Embryonic facial prominence (tissue), 1 donor: ENCODE measurements around the gene MCM5.
A peak's percentile ranks its signal among the peaks of the same experiment; 100 is the strongest.

Experiments used
- DNase-seq: peaks from one replicate; pipeline ENCODE4 v3.0.0-alpha.2; 2016; ENCODE audit errors: extremely low spot score

The MCM5 gene

GRCh38 chr22:35403356-35403755 lies 3.4 kb downstream of the MCM5 start:
- no peak for DNase-seq

DNA sequence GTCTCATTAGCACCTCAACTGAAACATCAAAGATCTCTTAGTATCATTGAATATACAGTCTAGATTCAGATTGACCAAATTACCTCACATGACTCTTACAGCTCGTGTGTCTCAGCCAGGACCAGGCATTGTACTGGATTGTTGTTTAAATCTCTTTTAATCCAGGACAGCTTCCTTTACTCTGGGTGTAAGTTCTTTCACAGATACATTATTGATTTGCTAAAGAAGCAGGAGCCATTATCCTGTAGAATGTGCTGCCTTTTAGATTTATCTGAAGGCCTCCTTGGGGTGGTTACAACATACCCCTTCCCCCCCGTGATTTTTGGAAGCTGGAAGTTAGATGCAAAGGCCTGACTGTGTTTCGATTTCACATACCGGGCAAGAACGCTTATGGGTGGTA lies 4.2 kb downstream of the MCM5 start:
- no peak for DNase-seq

GRCh38 chr22:35406443-35406842 lies 6.5 kb downstream of the MCM5 start:
- DNase-seq, result no peak

- no peak for DNase-seq
Measured at GRCh38 chr22:35407362-35407761, 7.4 kb downstream of the MCM5 start.

DNA sequence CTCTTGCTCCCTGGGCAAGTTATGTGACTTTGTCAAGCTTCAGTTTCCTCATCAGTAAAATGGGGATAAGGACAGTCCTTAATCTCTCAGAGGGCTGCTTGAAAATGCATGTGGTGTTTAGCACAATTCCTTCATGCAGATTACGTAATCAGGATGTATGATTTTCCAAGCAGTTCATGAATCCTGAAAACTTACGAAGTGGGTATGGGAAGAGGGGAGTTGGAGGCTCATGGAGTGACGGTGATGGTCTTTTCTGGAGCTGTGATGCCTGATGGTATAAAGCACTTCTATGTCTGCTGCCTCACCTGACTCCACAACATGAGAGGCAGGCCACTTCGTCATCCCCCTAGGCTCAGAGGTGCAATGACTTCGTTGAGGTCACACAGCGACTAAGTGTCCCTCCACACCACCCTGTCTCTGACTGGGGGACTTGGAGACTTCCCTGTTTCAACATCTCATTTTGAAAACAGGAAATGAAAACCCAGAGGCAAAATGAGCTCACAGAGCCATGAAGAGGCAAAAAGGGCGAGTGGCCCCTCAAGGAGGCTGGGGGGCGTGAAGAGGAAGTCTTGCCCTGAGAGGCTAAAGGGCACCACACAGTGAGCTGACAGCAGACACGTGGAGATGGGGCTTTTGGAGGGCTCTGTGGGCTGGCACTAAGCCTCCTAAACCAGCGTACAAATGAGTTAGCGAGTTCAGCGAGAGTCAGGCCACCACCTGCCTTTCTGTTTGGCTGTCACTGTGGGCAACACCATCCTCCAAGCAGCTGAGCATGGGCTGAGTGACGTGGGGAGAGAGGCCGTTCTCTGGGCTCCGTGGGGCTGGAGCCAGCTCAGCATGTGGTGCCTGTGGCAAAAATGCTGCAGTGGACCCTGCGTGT lies 10.1 kb downstream of the MCM5 start:
- no peak for DNase-seq

GRCh38 chr22:35410663-35411034 lies 10.7 kb downstream of the MCM5 start:
- no peak for DNase-seq

GRCh38 chr22:35411102-35411501 lies 11.2 kb downstream of the MCM5 start:
- no peak for DNase-seq

DNA sequence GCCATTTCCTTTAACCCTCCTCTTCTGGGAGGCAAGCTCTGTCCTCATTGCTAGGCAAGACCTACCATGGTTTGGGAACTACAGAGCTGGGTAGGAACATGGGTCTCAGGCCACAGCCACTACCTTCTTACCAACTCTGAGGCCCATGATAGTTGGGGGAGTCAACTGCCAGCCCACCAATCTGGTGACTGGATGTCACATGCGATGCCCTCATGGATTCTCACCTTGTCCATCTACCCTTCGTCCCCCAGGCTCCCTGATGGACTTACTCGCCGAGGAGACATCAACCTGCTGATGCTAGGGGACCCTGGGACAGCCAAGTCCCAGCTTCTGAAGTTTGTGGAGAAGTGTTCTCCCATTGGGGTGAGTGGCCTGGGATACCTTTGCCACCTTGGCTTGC lies 13.7 kb downstream of the MCM5 start:
- DNase-seq, result no peak

DNA sequence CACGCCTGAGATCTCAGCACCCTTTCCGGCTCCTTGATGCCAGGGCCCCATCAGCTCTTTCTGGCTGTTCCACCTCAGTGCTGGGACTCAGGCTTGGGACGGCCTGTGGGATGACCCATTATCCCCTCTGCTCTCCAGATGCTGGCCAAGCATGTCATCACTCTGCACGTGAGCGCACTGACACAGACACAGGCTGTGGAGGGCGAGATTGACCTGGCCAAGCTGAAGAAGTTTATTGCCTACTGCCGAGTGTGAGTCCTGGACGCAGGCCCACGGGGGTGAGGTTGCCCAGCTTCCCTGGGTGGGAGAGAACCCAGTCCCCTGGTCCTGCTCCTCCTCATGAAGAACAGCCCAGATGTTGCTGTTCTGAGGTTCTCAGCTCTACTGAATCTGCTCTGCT lies 17.7 kb downstream of the MCM5 start:
- no peak for DNase-seq

GRCh38 chr22:35418088-35418487 lies 18.1 kb downstream of the MCM5 start:
- DNase-seq, result no peak

GRCh38 chr22:35418731-35419130 lies 18.8 kb downstream of the MCM5 start:
- no peak for DNase-seq

- DNase-seq, result no peak
Measured at GRCh38 chr22:35419756-35420155, 19.8 kb downstream of the MCM5 start.

DNA sequence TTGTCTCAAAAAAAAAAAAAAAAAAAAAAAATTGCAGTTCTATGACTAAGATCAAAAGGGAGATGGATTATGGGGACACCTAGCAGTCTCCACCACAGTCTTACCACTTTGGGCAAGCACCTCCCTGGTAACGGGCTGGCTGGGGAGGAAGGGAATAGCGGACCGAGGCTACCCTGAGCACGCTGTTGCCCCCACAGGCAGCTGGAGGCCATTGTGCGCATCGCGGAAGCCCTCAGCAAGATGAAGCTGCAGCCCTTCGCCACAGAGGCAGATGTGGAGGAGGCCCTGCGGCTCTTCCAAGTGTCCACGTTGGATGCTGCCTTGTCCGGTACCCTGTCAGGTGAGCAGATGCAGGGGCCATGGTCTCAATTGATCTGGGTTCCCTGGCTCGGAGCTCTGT lies 21.2 kb downstream of the MCM5 start:
- no peak for DNase-seq

DNA sequence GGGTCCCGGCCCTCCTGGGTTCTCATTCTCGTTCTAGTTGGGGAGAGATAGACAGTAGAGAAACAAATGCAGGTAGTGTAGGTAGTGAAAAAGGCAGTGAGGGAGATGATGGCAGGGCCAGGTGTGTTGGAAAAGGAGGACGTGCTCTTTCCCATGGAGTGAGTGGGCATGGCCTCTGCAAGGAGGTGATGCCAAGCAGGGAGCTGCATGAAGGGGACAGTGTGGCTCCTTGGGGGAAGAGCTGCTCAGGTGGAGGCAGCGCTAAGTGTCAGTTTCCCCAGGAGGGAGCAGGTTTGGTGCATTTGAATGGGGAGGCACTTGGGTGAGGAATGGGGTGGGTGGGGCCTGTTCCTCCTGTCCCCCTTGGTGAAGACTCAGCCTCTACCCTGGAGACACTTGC lies 22.2 kb downstream of the MCM5 start:
- no peak for DNase-seq

GRCh38 chr22:35422936-35423335 lies 23.0 kb downstream of the MCM5 start:
- no peak for DNase-seq

GRCh38 chr22:35424081-35424480 lies 24.1 kb downstream of the MCM5 start:
- DNase-seq, result no peak

GRCh38 chr22:35424761-35425160 lies 24.8 kb downstream of the MCM5 start:
- no peak for DNase-seq

DNA sequence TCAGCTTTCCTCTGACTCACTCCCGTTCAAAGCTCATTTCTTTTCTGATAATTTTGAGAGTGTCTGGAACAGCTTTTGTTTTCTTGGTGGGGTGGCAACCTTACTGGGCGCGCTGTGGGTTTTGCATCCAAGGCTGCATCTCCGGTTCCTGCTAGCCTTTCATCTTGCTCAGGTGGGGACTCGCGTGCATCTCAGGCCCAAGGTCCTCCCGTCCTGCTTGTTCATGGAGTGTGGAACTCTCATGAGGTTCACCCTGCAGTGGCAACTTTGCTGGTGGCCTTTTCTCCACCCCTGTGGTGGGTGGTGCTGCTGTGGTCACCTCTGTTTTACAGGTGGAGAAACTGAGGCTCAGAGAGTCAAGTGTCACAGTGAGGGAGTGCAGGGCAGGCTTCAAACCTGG lies 25.6 kb downstream of the MCM5 start:
- DNase-seq, result no peak

DNA sequence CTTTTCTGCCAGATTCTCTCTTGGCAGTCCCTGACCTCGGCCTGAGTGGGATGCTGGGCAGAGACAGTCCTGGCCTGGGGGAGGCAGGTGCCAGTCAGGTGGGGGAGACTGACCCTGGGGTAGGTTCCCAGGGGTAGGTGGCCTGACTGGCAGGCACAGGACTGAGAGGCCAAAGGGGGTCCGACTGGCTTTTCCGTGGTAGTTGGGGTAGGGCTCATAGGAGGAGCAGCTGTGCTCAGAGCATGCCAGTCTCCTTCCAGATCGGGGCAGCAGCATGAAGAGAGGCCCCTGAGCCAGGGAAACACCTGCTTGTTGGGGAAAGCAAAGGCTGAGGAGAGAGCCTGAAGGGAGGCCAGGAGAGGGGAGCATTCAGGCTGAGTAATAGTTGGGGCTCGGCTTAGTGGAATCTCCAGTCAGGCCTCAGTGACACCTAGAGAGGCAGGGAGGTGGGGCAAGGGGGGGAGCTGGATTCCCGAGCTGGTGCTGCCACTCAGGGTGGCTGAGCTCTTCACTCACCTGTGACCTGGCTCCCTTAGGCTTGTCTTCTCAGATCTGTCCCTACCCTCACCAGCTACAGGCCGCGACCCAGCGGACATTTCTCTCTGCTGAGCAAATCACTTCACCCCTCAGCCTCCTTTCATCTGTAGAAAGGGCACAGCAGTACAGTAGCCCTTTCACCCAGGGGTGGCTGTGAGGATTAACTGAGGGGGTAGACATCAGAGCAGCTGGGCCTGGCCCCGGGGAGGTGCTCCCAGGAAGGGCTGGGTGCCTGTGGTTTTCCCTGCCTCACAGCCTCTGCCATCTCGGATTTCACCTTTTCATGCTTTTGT lies 26.2 kb downstream of the MCM5 start:
- DNase-seq, result no peak

DNA sequence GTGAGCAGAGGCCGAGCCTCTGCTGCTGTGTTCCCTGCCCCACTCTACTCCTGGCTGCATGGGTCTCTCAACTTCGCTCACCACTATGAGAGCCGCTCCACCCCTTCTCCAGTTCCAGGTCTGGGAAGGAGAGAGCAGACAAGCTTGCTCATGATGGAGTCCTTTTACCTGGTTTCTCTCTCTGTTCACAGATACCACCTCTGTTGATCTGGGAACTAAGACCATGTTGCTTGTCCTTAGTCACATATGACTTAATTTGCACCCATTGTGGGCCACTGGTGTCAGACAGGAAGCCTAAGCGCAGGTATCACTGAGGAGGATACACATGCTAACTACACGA lies 26.8 kb downstream of the MCM5 start:
- DNase-seq, result no peak

DNA sequence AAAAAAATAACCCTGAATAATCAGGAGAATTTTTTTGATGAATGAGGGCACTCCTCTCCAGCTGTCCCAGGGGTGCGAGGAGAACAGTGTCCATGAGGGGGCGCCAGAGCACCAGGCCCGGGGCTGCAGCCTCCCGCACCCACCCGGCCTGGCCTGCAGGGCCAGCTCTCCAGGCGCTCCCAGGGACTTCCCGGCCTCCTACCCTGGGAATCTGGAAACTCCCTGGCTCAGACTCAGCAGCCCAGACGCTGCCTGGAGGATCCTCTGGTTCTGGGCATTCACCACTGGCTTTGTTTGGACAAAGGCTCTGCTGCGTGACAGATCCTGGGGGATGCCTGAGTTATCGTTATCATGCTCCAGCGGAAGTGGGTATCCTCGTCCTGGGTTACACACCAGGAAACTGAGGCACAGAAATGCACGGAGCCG lies 31.0 kb downstream of the MCM5 start:
- DNase-seq, result peak; percentile 32

DNA sequence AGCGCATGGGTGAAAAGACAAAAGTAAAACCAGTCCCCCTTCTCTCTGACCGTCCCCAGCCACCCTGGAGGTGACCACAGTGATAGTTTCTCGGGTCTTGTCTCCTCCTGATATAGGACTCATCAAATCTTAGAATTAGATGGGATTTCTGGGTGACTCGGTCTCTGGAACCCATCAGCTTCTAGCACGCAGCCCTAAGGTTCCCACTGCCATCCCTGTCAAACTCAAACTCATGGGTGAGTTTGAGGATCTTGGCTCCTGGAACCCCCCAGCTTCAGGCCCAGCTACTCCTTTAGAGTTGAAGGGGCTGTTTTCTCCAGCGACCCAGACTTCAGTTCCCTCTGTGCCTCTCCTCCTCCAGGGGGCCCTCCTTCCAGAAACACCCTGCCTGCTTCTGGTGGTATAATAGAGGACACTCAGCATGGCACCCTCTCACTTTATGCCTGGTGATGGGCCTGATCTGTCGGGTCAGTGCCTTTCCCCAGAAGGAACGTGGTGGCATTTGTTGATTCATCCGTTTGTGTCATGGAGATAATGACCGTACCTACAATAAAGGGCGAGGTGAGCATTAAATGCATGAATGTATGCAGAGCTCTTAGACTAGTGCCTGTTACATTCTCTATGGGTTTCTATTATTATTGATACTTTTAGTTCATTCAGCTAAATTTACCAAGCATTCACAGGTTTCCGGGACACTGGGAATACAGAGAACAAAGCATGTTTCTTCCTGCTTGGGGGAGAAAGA lies 31.7 kb downstream of the MCM5 start:
- no peak for DNase-seq
